Measurements from ENCODE around the gene LMNA. TPM values are rescaled to one million over a fixed set of nuclear protein-coding genes. Genes with fewer than 3 reads are reported as not detected.

The LMNA gene
- total and polyA plus RNA-seq, 2 donors (not counting 1 experiment from before 2014, with no cell fraction given), result 19.4 to 28.7 TPM

GRCh38 chr1:156122086-156122485, 7.6 kb downstream of the LMNA start:
- no peak overlapping the region for H3K27ac ChIP-seq (ENCODE audit: low read length in 2 of 2)
- H3K27me3 ChIP-seq (replicated peaks in 1 of 4; ENCODE audit: control extremely low read depth in 1 of 4, control insufficient read depth in 3 of 4, insufficient read depth in 4 of 4, low read length in 3 of 4), result peaks cover 0 to 29% (median 6%) of the 10 kb centered on the region in 4 experiments
- intact Hi-C loops (cut with micrococcal nuclease), result no loop called here
- no peaks in the 10 kb centered on the region for H3K79me2 ChIP-seq (ENCODE audit: control insufficient read depth, insufficient read depth, low read length)
- ATAC-seq (ENCODE audit: low read depth) (no peak), DNase-seq (no peak)
- H3K9ac ChIP-seq (ENCODE audit: low read length), result no peak overlapping the region
- TF ChIP-seq EZH2 (IDR thresholded peaks at IDR 0.05; ENCODE audit: borderline replicate concordance, insufficient read depth, low read depth, low read length, poor library complexity, severe bottlenecking), result no peak
- TF ChIP-seq CTCF (IDR thresholded peaks at IDR 0.05), result no peak
- H4K20me1 ChIP-seq (ENCODE audit: control insufficient read depth, insufficient read depth, low read length, poor library complexity, severe bottlenecking), result no peaks in the 10 kb centered on the region
- no peaks in the 10 kb centered on the region for H3K36me3 ChIP-seq (replicated peaks in 1 of 2; ENCODE audit: control extremely low read depth in 1 of 2, control insufficient read depth in 1 of 2, extremely low read depth in 1 of 2, insufficient read depth in 2 of 2, low read length in 1 of 2)
- WGBS (ENCODE audit: insufficient coverage), result 100% methylated on average over 1 of the region's 4 CpGs
- ChIA-PET POLR2A (no interaction called here), CTCF (interaction anchor here (1.2 to 28.7 kb wide), 2 partner anchors 23 to 42 kb away, joined by 4 to 970 read pairs; no protein-coding TSS in a partner anchor)
- no peaks in the 10 kb centered on the region for H3K9me3 Mint-ChIP-seq (ENCODE audit: insufficient read depth)
- H3K27ac Mint-ChIP-seq, result no peak overlapping the region
- H3K4me3 Mint-ChIP-seq, result no peak overlapping the region
- no peak overlapping the region for H2AFZ ChIP-seq (ENCODE audit: insufficient read depth, low read depth, low read length, poor library complexity, severe bottlenecking)
- no peak overlapping the region for H3K4me2 ChIP-seq (replicated peaks; ENCODE audit: low read depth, low read length, poor library complexity, severe bottlenecking)
- H3K27me3 Mint-ChIP-seq, result peaks cover 16% of the 10 kb centered on the region
- H3K4me1 ChIP-seq (ENCODE audit: control insufficient read depth in 2 of 2, insufficient read depth in 2 of 2, low read length in 2 of 2), result peaks cover 11 to 16% of the 10 kb centered on the region in 2 donors
- no peak overlapping the region for H3K4me3 ChIP-seq (ENCODE audit: control extremely low read depth in 1 of 5, extremely low read depth in 1 of 5, insufficient read depth in 1 of 5, low read depth in 2 of 5, low read length in 4 of 5)
- peaks cover 0 to 2% (median 0%) of the 10 kb centered on the region in 3 donors for H3K9me3 ChIP-seq (ENCODE audit: control extremely low read depth in 1 of 3, control insufficient read depth in 2 of 3, insufficient read depth in 1 of 3, low read length in 2 of 3)
- peaks cover 36% of the 10 kb centered on the region for H3K4me1 Mint-ChIP-seq

DNA sequence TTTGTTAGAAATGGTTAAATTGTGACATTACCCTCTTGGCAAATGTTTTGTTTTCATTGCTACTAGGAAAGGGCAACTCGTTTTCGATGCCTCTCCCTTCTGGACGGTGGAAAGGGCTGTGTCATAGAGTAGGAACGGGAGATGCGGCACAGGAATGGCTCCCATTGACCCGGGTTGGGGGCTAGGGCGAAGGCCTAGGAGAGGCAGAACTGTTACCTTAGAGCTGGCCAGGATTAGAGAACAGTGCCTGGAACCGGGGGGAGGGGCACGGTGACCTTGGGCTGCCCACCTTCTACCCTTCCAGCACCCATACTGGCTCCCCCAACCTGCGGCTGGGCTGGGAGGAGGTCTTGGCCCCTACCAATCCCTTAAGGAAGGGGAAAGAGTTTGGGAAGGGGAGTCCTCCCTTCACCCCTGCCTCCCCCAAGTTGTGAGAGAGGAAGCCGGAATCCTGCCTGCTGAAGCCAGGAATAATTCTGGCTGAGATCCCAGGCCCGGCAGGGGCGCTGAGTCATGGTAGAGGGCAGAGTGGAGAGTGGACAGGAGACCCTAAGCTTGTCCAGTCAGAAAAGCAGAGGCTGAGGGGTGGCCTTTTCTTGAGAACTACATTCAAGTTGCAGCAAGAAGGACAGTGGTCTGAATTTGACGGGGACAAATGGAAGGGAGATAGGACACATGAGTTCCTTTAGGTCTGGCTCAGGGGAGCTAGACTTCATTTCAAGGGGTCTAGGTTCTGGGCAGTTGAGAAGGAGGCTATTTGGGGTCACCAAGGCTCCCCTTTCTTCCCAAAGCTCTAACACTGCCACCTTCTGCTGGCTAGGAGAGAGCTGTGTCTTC, 8.2 kb downstream of the LMNA start:
- H3K27me3 Mint-ChIP-seq, result peaks cover 16% of the 10 kb centered on the region
- H3K9me3 Mint-ChIP-seq (ENCODE audit: insufficient read depth), result no peaks in the 10 kb centered on the region
- H3K4me1 Mint-ChIP-seq, result peaks cover 42% of the 10 kb centered on the region

More for the DNA sequence above, 8.2 kb downstream of the LMNA start:
- Histone ChIP-seq H3K9me3 (ENCODE audit: control extremely low read depth in 1 of 3, control insufficient read depth in 2 of 3, insufficient read depth in 1 of 3, low read length in 2 of 3) (peaks cover 0 to 2% (median 0%) of the 10 kb centered on the region in 3 donors), H3K27me3 (replicated peaks in 1 of 4; ENCODE audit: control extremely low read depth in 1 of 4, control insufficient read depth in 3 of 4, insufficient read depth in 4 of 4, low read length in 3 of 4) (peaks cover 0 to 24% (median 6%) of the 10 kb centered on the region in 4 experiments), H4K20me1 (ENCODE audit: control insufficient read depth, insufficient read depth, low read length, poor library complexity, severe bottlenecking) (no peaks in the 10 kb centered on the region), H3K27ac (ENCODE audit: low read length in 2 of 2) (no peak overlapping the region), H3K4me1 (ENCODE audit: control insufficient read depth in 2 of 2, insufficient read depth in 2 of 2, low read length in 2 of 2) (peaks cover 14 to 22% of the 10 kb centered on the region in 2 donors), H3K4me2 (replicated peaks; ENCODE audit: low read depth, low read length, poor library complexity, severe bottlenecking) (no peak overlapping the region), H3K4me3 (ENCODE audit: control extremely low read depth in 1 of 5, extremely low read depth in 1 of 5, insufficient read depth in 1 of 5, low read depth in 2 of 5, low read length in 4 of 5) (no peak overlapping the region), H3K79me2 (ENCODE audit: control insufficient read depth, insufficient read depth, low read length) (no peaks in the 10 kb centered on the region), H2AFZ (ENCODE audit: insufficient read depth, low read depth, low read length, poor library complexity, severe bottlenecking) (no peak overlapping the region), H3K9ac (ENCODE audit: low read length) (no peak overlapping the region), H3K36me3 (replicated peaks in 1 of 2; ENCODE audit: control extremely low read depth in 1 of 2, control insufficient read depth in 1 of 2, extremely low read depth in 1 of 2, insufficient read depth in 2 of 2, low read length in 1 of 2) (no peaks in the 10 kb centered on the region)
- intact Hi-C loops (cut with micrococcal nuclease), result no loop called here
- no peak overlapping the region for H3K27ac Mint-ChIP-seq
- ChIA-PET CTCF (interaction anchor here (0.7 to 28.7 kb wide), 3 partner anchors 12 to 41 kb away, joined by 3 to 970 read pairs (median 4); no protein-coding TSS in a partner anchor), POLR2A (no interaction called here)
- ATAC-seq (ENCODE audit: low read depth), result no peak
- TF ChIP-seq EZH2 (IDR thresholded peaks at IDR 0.05; ENCODE audit: borderline replicate concordance, insufficient read depth, low read depth, low read length, poor library complexity, severe bottlenecking), result no peak
- TF ChIP-seq CTCF (IDR thresholded peaks at IDR 0.05), result no peak
- DNase-seq, result no peak
- H3K4me3 Mint-ChIP-seq, result no peak overlapping the region
- 75% methylated on average over 10 of the region's 14 CpGs for WGBS (ENCODE audit: insufficient coverage)
